HG03066 (cell line): ENCODE results near the gene VPS25.

Experiments used
- ATAC-seq: cut with Tn5 transposase; IDR thresholded peaks from one replicate; pipeline ENCODE4 v1.9.1; 2021; ENCODE audit warnings: low read depth; ENCODE audit not compliant: unreplicated experiment

The VPS25 gene

GRCh38 chr17:42792545-42792944 is 19.3 kb downstream of the VPS25 start:
- ATAC-seq: no peak

GRCh38 chr17:42795061-42795460 is 21.8 kb downstream of the VPS25 start:
- ATAC-seq: no peak

GRCh38 chr17:42795465-42795864 is 22.2 kb downstream of the VPS25 start:
- no peak for ATAC-seq

GRCh38 chr17:42796066-42796758 is 23.0 kb downstream of the VPS25 start:
- no peak for ATAC-seq

- ATAC-seq: no peak
These were observed 24.1 kb downstream of the VPS25 start for GRCh38 chr17:42797067-42798007.

- ATAC-seq: no peak
These were observed 24.7 kb downstream of the VPS25 start for GRCh38 chr17:42798011-42798382.

- ATAC-seq: peak; percentile 79
These were observed 25.4 kb downstream of the VPS25 start, which contains the start of the genes CNTD1 and COA3 for GRCh38 chr17:42798383-42799380. Gene CNTD1, plus strand, starts transcription at chr17:42798861. Its CDS starts 207 bp downstream, at chr17:42799068. Gene COA3, minus strand, starts transcription at chr17:42798704. Its CDS starts 23 bp downstream, at chr17:42798681.

- ATAC-seq: no peak
These were observed 30.0 kb downstream of the VPS25 start for GRCh38 chr17:42803074-42803883.

- ATAC-seq: no peak
These were observed 31.7 kb downstream of the VPS25 start for GRCh38 chr17:42804918-42805367.

GRCh38 chr17:42806249-42806648 is 33.0 kb downstream of the VPS25 start:
- ATAC-seq: no peak

GRCh38 chr17:42809250-42809649 is 36.0 kb downstream of the VPS25 start:
- no peak for ATAC-seq

- ATAC-seq: no peak
These were observed 41.6 kb downstream of the VPS25 start for GRCh38 chr17:42814633-42815399.

- no peak for ATAC-seq
These were observed 44.6 kb downstream of the VPS25 start for GRCh38 chr17:42817866-42818265.

- ATAC-seq: no peak
These were observed 45.1 kb downstream of the VPS25 start for GRCh38 chr17:42818379-42818778.

GRCh38 chr17:42819939-42820535 is 46.8 kb downstream of the VPS25 start:
- ATAC-seq: no peak

GRCh38 chr17:42821176-42821575 is 47.9 kb downstream of the VPS25 start:
- ATAC-seq: no peak

GRCh38 chr17:42827472-42827871 is 54.2 kb downstream of the VPS25 start:
- no peak for ATAC-seq
